Stimulated activated CD4-positive, alpha-beta T cell treated with anti-CD3 and anti-CD28 coated beads, Interleukin-15, amount 100 ng/mL, for 48 hours (primary cell): Measurements from ENCODE around the gene ARHGDIG.
"Not testable (repeated sequence)": the region's sequence is repeated elsewhere in the genome, so short reads cannot be mapped to it uniquely, and the experiment has no call there.

ENCODE experiments used
- DNase-seq, 2 donors: peaks; one replicate each; pipeline ENCODE4 v3.0.0-alpha.2; 2020; ENCODE audit warnings: low read depth in 2 of 2

The ARHGDIG gene

GRCh38 chr16:280552-280951 is at the start of gene ARHGDIG:
Gene ARHGDIG, plus strand, starts transcription at chr16:280591. Its CDS starts 90 bp downstream, at chr16:280681.
- DNase-seq, result no peak

DNA sequence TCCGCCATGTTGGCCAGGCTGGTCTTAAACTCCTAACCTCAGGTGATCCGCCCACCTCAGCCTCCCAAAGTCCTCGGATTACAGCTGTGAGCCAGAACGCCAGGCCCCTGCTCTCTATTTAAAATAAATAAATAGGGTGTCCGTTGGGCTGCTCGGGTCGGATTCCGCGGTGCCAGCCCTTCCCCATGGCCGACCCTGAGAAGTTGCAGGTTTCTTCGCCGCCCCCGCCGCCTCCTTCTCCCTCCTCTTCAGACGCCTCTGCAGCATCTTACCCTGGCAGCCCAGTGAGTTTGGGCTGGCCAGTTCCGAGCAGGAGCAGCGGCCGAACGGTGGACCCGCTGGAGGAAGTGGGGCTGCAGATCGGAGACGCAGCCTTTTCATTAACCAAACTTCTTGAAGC is 49.4 kb upstream of the ARHGDIG start:
- no peak for DNase-seq

- peak; percentile 92 to 95 for DNase-seq
Measured at GRCh38 chr16:234468-235305, 45.7 kb upstream of the ARHGDIG start, which contains the start of gene FAM234A. Gene FAM234A, plus strand, starts transcription at chr16:234821. Its CDS starts 19,593 bp downstream, at chr16:254414.

- no peak for DNase-seq
Measured at GRCh38 chr16:239948-240277, 40.5 kb upstream of the ARHGDIG start.

- DNase-seq, result no peak
Measured at GRCh38 chr16:240559-240958, 39.8 kb upstream of the ARHGDIG start.

DNA sequence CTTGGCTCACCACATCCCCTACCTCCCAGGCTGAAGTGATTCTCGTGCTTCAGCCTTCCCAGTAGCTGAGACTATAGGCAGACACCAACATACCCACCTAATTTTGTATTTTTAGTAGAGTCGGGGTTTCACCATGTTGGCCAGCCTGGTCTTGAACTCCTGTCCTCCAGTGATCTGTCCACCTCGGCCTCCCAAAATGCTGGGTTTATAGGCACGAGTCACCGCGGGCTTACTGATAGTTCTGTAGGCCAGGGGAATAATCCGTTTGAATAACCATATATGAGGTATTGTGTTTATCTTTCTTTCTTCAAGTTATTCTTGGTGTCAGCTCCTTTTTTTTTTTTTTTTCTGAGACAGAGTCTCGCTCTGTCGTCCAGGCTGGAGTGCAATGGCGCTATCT is 38.1 kb upstream of the ARHGDIG start:
- DNase-seq, result no peak

DNA sequence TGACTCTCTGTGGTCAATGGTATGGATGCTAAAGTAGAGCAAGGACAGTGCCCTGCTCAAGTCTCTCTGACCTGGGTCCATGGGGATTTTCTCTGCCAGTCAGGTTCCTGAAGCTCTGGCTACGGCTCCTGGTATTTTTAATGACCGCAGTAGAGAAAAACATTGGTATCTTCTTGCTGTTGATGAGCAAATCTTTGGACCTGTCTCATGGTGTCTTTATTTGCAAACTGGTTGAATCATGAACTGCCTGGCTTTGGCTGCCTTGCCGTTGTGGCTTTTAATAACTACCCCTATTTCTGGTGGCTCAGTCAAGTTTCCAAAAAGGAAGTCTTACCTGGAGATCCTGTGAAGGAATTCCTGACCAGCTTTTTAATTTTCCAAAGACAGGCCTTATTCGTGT is 37.0 kb upstream of the ARHGDIG start:
- DNase-seq, result no peak

DNA sequence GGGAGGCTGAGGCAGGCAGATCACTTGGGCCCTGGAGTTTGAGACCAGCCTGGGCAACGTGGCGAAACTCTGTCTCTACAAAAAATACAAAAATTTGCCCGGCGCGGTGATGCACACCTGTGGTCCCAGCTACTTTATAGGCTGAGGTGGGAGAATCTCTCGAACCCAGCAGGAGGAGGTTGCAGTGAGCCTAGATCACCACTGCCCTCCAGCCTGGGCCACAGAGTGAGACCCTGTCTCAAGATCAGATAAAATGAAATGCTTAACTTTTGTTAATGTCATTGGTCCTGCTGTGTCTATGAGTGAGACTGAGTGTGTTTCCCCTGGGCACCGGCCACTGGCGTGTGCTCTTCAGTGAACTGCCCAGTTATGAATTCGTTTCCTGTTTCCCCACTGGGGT is 35.3 kb upstream of the ARHGDIG start:
- DNase-seq, result no peak

GRCh38 chr16:247027-247426 is 33.4 kb upstream of the ARHGDIG start:
- DNase-seq, result no peak

DNA sequence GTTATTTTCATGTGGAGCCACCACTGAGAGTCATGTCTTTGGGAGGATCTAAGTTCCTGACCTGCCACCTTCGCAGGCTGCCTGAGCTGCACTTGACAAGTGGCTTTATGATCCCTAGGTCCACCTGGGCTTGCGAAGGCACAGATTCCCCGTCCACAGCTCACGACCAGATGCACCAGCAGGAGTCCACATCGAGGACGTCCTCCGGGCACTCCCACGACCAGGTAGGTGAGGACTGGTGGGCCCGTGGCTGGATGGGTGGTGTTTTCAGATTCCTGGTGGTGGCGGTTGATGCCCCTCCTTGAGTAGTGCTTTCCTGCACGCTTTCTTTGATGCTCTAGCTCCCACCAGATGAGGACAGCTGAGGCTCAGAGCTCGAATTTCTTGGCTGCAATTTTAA is 31.0 kb upstream of the ARHGDIG start:
- DNase-seq, result no peak

DNA sequence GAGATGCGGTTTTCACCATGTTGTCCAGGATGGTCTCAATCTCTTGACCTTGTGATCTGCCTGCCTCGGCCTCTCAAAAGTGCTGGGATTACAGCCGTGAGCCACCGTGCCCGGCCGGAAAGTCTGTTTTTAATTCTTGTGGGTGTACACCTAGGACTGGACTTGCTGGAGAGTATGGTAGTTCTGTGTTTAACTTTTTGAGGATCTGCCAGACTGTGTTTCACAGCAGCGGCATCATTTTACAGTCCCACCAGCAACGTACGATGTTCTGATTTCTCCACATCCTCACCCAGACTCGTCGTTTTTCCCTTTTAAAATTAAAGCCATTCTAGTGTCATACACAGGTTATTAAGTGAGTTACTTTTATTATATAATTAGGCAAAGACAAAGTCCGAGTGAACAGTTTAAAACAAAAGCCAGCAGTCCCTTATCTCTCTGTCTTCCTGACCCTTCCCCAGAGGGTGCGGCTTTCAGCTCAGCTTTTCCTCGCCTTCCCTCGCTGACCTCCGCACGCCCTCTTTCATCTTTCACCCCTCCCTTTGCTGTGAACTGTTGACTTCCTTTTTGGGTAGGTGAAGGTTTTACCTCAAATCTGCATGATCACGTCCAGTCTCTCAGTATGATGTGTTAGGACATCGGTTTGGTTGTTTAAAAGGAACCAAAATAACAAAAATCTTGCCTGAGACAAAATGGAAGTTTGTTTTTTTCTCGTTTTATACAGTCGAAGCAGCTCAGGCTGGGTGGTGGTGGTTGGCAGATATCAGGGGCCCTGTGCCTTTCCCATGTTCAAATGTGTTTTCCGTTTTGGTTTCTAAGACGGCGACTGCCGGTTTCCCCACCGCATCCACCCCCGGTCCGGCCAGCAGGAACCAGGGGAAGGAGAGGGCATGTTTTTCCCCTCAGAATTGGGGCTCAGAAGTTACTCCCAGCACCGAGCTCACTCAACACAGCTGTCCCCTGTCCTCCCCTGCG is 27.7 kb upstream of the ARHGDIG start:
- DNase-seq, result peak in 1 of 2 donors; percentile 22

GRCh38 chr16:253833-254232 is 26.6 kb upstream of the ARHGDIG start:
- no peak for DNase-seq

GRCh38 chr16:254461-254860 is 25.9 kb upstream of the ARHGDIG start:
- no peak for DNase-seq

DNA sequence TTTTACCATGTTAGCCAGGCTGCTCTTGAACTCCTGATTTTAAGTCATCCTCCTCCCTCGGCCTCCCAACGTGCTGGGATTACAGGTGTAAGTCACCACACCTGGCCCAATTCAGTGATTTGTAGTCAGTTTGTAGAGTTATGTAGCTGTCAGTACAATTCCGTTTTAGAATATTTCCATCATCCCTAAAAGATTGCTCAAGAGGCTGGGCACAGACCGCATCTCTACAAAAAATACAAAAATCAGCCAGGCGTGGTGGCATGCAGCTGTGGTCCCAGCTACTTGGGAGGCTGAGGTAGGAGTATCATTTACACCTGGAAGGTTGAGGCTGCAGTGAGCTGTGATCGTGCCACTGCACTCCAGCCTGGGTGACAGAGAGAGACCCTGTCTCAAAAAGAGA is 25.2 kb upstream of the ARHGDIG start:
- DNase-seq, result no peak

- not testable (repeated sequence) for DNase-seq
Measured at GRCh38 chr16:258091-258490, 22.3 kb upstream of the ARHGDIG start.

DNA sequence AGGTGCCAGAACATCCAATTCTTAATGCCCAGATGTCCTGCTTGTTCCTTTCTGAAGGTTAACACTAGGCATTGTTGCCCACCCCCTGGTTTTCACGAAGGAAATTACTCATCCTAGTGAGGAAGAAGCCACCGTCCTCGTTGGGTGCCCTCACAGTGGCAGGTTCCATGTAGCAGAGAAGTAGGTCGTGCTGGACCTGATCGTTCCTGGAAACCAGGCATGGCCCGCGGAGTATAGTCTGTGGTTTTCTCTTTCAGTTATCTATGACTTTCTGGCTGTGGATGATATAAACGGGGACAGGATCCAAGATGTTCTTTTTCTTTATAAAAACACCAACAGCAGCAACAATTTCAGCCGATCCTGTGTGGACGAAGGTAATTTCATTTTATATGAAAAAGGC is 21.2 kb upstream of the ARHGDIG start:
- no peak for DNase-seq

DNA sequence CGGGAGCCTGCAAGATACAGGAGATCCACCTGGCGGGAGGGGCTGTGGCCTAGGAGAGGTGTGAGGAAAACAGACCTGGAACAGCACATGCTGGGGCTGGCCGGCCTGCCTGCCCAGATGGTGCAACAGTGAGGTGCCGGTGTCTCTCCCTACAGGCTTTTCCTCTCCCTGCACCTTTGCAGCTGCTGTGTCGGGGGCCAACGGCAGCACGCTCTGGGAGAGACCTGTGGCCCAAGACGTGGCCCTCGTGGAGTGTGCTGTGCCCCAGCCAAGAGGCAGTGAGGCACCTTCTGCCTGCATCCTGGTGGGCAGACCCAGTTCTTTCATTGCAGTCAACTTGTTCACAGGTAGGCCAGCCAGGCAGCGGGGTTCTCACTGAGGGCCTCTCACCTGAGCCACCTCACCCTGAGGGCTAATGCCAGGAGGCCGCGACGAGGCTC is 20.6 kb upstream of the ARHGDIG start:
- DNase-seq, result no peak

DNA sequence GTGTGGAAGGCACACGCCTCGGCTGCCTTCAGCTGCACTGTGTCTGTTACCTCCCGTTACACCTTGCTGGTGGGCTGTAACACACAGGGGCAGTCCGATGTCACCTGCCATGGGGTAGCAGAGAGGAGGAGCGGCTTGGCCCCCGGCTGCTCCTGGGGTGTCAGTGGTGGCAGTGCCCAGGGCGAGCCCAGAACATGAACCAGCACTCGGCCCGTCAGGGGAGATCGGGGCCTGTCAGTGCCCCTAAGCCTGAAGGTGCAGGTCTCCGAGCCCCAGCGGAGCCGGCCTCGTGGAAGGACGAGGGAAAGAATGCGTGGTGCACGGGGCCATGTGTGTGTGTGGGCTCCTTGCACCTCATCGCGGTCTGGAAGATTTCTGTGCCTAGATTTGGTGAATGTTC is 20.1 kb upstream of the ARHGDIG start:
- DNase-seq, result no peak

GRCh38 chr16:261031-261691 is 19.2 kb upstream of the ARHGDIG start:
- no peak for DNase-seq

- no peak for DNase-seq
Measured at GRCh38 chr16:262121-262745, 18.2 kb upstream of the ARHGDIG start.

DNA sequence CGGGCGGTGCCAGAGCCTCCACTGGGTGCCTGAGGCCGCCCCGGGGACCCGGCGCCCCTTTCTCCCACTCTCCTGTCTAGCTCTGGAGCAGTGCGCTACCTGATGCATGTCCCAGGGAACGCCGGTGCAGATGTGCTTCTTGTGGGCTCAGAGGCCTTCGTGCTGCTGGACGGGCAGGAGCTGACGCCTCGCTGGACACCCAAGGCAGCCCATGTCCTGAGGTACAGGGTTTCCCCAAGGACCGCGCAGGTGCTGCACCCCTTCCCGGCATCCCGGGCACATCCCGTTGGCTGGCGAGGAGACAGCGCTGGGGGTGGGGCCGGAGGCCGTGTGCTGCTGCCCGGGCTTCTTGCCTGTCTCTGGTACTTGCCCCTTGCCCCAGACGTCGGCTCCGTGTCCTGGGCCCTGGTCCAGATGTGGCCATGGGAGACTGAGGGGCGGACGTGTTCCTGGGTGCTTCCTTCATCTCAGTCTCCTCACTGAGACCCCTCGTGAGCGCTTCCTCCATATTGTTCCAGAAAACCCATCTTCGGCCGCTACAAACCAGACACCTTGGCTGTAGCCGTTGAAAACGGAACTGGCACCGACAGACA is 17.1 kb upstream of the ARHGDIG start:
- DNase-seq, result no peak
